ENCODE measurements around the gene CFAP299.

Gene CFAP299

GRCh38 chr4:80776168-80776567 lies 440.6 kb downstream of the CFAP299 start:
- H3K4me3 ChIP-seq (ENCODE audit: low read length, poor library complexity, severe bottlenecking): no peak overlapping the region
- no peaks in the 10 kb centered on the region for H3K9me3 ChIP-seq (ENCODE audit: insufficient read depth, low read depth, low read length)
- TF ChIP-seq CTCF (conservative IDR thresholded peaks at IDR 0.05; ENCODE audit: low read length): no peak
- peak overlapping the region; percentile 48; the same call in 1 of the 2 replicates for H2AFZ ChIP-seq (ENCODE audit: low read length)
- no peaks in the 10 kb centered on the region for H3K4me1 ChIP-seq (ENCODE audit: insufficient read depth, low read length, poor library complexity, severe bottlenecking)
- no peaks in the 10 kb centered on the region for H3K27me3 ChIP-seq (ENCODE audit: insufficient read depth, low read length, poor library complexity, severe bottlenecking)
- no peaks in the 10 kb centered on the region for H4K20me1 ChIP-seq (ENCODE audit: insufficient read depth, low read length, poor library complexity, severe bottlenecking)
- H3K79me2 ChIP-seq (ENCODE audit: insufficient read depth, low read length): no peaks in the 10 kb centered on the region
- no peak overlapping the region for H3K4me2 ChIP-seq (ENCODE audit: low read depth, low read length, poor library complexity, severe bottlenecking)
- H3F3A ChIP-seq (ENCODE audit: low read depth): no peaks in the 10 kb centered on the region
- H3K9me2 ChIP-seq (replicated peaks; ENCODE audit: low read depth, low read length): no peaks in the 10 kb centered on the region
- no peak overlapping the region for H3K9ac ChIP-seq (ENCODE audit: low read depth, low read length, poor library complexity, severe bottlenecking)
- H3K36me3 ChIP-seq (ENCODE audit: insufficient read depth, low read length): no peaks in the 10 kb centered on the region

GRCh38 chr4:80781431-80781830 lies 445.9 kb downstream of the CFAP299 start:
- no peaks in the 10 kb centered on the region for H3K36me3 ChIP-seq (ENCODE audit: insufficient read depth, low read length)
- H3K4me3 ChIP-seq (ENCODE audit: low read length, poor library complexity, severe bottlenecking): no peak overlapping the region
- TF ChIP-seq CTCF (conservative IDR thresholded peaks at IDR 0.05; ENCODE audit: low read length) (no peak), EZH2phosphoT487 (IDR thresholded peaks at IDR 0.05; ENCODE audit: borderline replicate concordance) (no peak)
- H3K9me2 ChIP-seq (replicated peaks; ENCODE audit: low read depth, low read length): no peaks in the 10 kb centered on the region
- no peaks in the 10 kb centered on the region for H3K27me3 ChIP-seq (ENCODE audit: insufficient read depth, low read length, poor library complexity, severe bottlenecking)
- no peaks in the 10 kb centered on the region for H3F3A ChIP-seq (ENCODE audit: low read depth)
- H3K9ac ChIP-seq (ENCODE audit: low read depth, low read length, poor library complexity, severe bottlenecking): no peak overlapping the region
- no peak overlapping the region for H3K4me2 ChIP-seq (ENCODE audit: low read depth, low read length, poor library complexity, severe bottlenecking)
- peaks cover 5% of the 10 kb centered on the region for H3K4me1 ChIP-seq (ENCODE audit: insufficient read depth, low read length, poor library complexity, severe bottlenecking)
- no peaks in the 10 kb centered on the region for H3K9me3 ChIP-seq (ENCODE audit: insufficient read depth, low read depth, low read length)
- H4K20me1 ChIP-seq (ENCODE audit: insufficient read depth, low read length, poor library complexity, severe bottlenecking): no peaks in the 10 kb centered on the region
- H3K79me2 ChIP-seq (ENCODE audit: insufficient read depth, low read length): no peaks in the 10 kb centered on the region
- H2AFZ ChIP-seq (ENCODE audit: low read length): no peak overlapping the region

GRCh38 chr4:80787306-80787705 lies 451.8 kb downstream of the CFAP299 start:
- peak overlapping the region; percentile 69 for H3K4me2 ChIP-seq (ENCODE audit: low read depth, low read length, poor library complexity, severe bottlenecking)
- H3F3A ChIP-seq (ENCODE audit: low read depth): no peaks in the 10 kb centered on the region

More at GRCh38 chr4:80787306-80787705, 451.8 kb downstream of the CFAP299 start:
- Histone ChIP-seq H3K79me2 (ENCODE audit: insufficient read depth, low read length) (no peaks in the 10 kb centered on the region), H3K4me1 (ENCODE audit: insufficient read depth, low read length, poor library complexity, severe bottlenecking) (peaks cover 32% of the 10 kb centered on the region), H3K9me2 (replicated peaks; ENCODE audit: low read depth, low read length) (no peaks in the 10 kb centered on the region), H3K9ac (ENCODE audit: low read depth, low read length, poor library complexity, severe bottlenecking) (peak overlapping the region; percentile 50), H3K27me3 (ENCODE audit: insufficient read depth, low read length, poor library complexity, severe bottlenecking) (no peaks in the 10 kb centered on the region), H3K4me3 (ENCODE audit: low read length, poor library complexity, severe bottlenecking) (peak overlapping the region; percentile 48), H4K20me1 (ENCODE audit: insufficient read depth, low read length, poor library complexity, severe bottlenecking) (no peaks in the 10 kb centered on the region), H3K36me3 (ENCODE audit: insufficient read depth, low read length) (no peaks in the 10 kb centered on the region), H2AFZ (ENCODE audit: low read length) (no peak overlapping the region; the same call in 1 of the 2 replicates), H3K9me3 (ENCODE audit: insufficient read depth, low read depth, low read length) (no peaks in the 10 kb centered on the region)
- TF ChIP-seq EZH2phosphoT487 (IDR thresholded peaks at IDR 0.05; ENCODE audit: borderline replicate concordance) (no peak), CTCF (conservative IDR thresholded peaks at IDR 0.05; ENCODE audit: low read length) (no peak)

Data from Loucy (cell line).